Keratinocyte (primary cell): ENCODE data around the gene ZC3H4. TPM values are rescaled to one million over a fixed set of nuclear protein-coding genes. Genes with fewer than 3 reads are reported as not detected.

ENCODE experiments used
- DNase-seq: peaks from one replicate; pipeline ENCODE4 v3.0.0-alpha.2; 2011; ENCODE audit warnings: low read depth, missing footprints, low spot score
- FAIRE-seq: peaks from 2 replicates; lab custom pipeline; 2011; peaks lifted over from hg19 to GRCh38; lab: Jason Lieb, UNC
- H2AFZ ChIP-seq: 2 replicates; pipeline ENCODE4 v1.6.0; 2012; ENCODE audit warnings: low read length, control low read depth, inconsistent platforms; ENCODE audit not compliant: control insufficient read depth
- H3K27ac ChIP-seq: 2 replicates; pipeline ENCODE4 v1.5.1; 2011; ENCODE audit warnings: low read length; ENCODE audit not compliant: control insufficient read depth, insufficient read depth
- H3K27me3 ChIP-seq: 3 replicates; pipeline ENCODE4 v1.6.0; 2011; ENCODE audit warnings: low read length; ENCODE audit not compliant: control insufficient read depth, insufficient read depth; ENCODE audit errors: extremely low read depth
- H3K36me3 ChIP-seq, 2 experiments: 2 replicates in 1 of 2; 3 replicates in 1 of 2; pipeline ENCODE4 v1.5.1; 2011; ENCODE audit warnings: low read length in 2 of 2, mild to moderate bottlenecking in 1 of 2; ENCODE audit not compliant: control insufficient read depth in 2 of 2, insufficient read depth in 2 of 2; ENCODE audit errors: extremely low read depth in 1 of 2
- H3K4me1 ChIP-seq: 3 replicates; pipeline ENCODE4 v1.5.1; 2011; ENCODE audit warnings: low read length; ENCODE audit not compliant: control insufficient read depth, insufficient read depth; ENCODE audit errors: extremely low read depth
- H3K4me2 ChIP-seq: 3 replicates; pipeline ENCODE4 v1.6.0; 2011; ENCODE audit warnings: low read depth, low read length; ENCODE audit not compliant: control insufficient read depth, insufficient read depth; ENCODE audit errors: extremely low read depth
- H3K4me3 ChIP-seq, 3 experiments: fragments of 200-600 bp in 1 of 3; sonication (generic) in 1 of 3; 2 replicates in 2 of 3; 3 replicates in 1 of 3; pipeline ENCODE4 v1.5.1; 2011 to 2016; ENCODE audit warnings: low read length in 3 of 3, mild to moderate bottlenecking in 3 of 3, control low read depth in 2 of 3, inconsistent platforms in 1 of 3, low read depth in 1 of 3, mixed read lengths in 1 of 3, mixed run types in 1 of 3, moderate library complexity in 1 of 3; ENCODE audit not compliant: control insufficient read depth in 2 of 3, insufficient read depth in 2 of 3; ENCODE audit errors: extremely low read depth in 1 of 3
- H3K79me2 ChIP-seq: 2 replicates; pipeline ENCODE4 v1.6.0; 2012; ENCODE audit warnings: low read length; ENCODE audit not compliant: control insufficient read depth, insufficient read depth
- H3K9ac ChIP-seq: 3 replicates; pipeline ENCODE4 v1.6.0; 2011; ENCODE audit warnings: low read length; ENCODE audit not compliant: control insufficient read depth, insufficient read depth; ENCODE audit errors: extremely low read depth
- H3K9me1 ChIP-seq: 3 replicates; pipeline ENCODE4 v1.6.0; 2011; ENCODE audit warnings: low read length; ENCODE audit not compliant: control insufficient read depth, insufficient read depth; ENCODE audit errors: extremely low read depth
- H3K9me3 ChIP-seq: 2 replicates; pipeline ENCODE4 v1.5.1; 2012; ENCODE audit warnings: low read depth, low read length; ENCODE audit not compliant: control insufficient read depth
- H4K20me1 ChIP-seq: 3 replicates; pipeline ENCODE4 v1.6.0; 2011; ENCODE audit warnings: low read length; ENCODE audit not compliant: control insufficient read depth, insufficient read depth; ENCODE audit errors: extremely low read depth
- CTCF ChIP-seq, 3 experiments: IDR thresholded peaks in 1 of 3; conservative IDR thresholded peaks in 1 of 3; optimal IDR thresholded peaks in 1 of 3; 2 replicates in 2 of 3; 3 replicates in 1 of 3; pipeline versions ENCODE3 to v1.5.1; 2011; ENCODE audit warnings: low read length in 3 of 3, mild to moderate bottlenecking in 3 of 3, moderate library complexity in 2 of 3, control low read depth in 1 of 3, inconsistent platforms in 1 of 3; ENCODE audit not compliant: insufficient read depth in 2 of 3; ENCODE audit errors: extremely low read depth in 1 of 3
- EZH2 ChIP-seq: IDR thresholded peaks from one replicate; pipeline ENCODE4 v1.6.1; 2012; ENCODE audit warnings: inconsistent platforms, mild to moderate bottlenecking, low read length, moderate library complexity
- dilution Hi-C: fragments of 300-500 bp; cut with MboI; formaldehyde crosslinking; loops from one replicate; pipeline ENCODE4 v1.7.0; 2020; ENCODE audit warnings: low sequenced_read_pairs; ENCODE audit not compliant: extremely low pct_ligation_motif_present
- polyA plus RNA-seq, 5 experiments: library from polyadenylated mRNA; depleted of rRNA in 3 of 5; stranded (reverse) in 3 of 5; stranded (forward) in 1 of 5; unstranded in 1 of 5; fragments of >200 nt; gene quantifications; 1 replicate in 1 of 5; 2 replicates in 3 of 5; 3 replicates in 1 of 5; pipeline versions ENCODE4 v1.2.1 to v1.2.3, GENCODE V29; 2011 to 2012; ENCODE audit warnings: missing spikeins in 2 of 5, low read depth in 1 of 5, low replicate concordance in 1 of 5

Gene ZC3H4
- polyA plus RNA-seq, 1 donor (not counting 4 experiments of a cell fraction or from before 2014, with no cell fraction given) = 5.6 TPM

- no peak overlapping the region for H3K9ac ChIP-seq
- no peak overlapping the region for H3K4me3 ChIP-seq
- H3K79me2 ChIP-seq = no peaks in the 10 kb centered on the region
- TF ChIP-seq CTCF (optimal IDR thresholded peaks at IDR 0.05 in 1 of 3, IDR thresholded peaks at IDR 0.05 in 1 of 3, conservative IDR thresholded peaks at IDR 0.05 in 1 of 3; ENCODE audit: extremely low read depth in 1 of 3, insufficient read depth in 2 of 3, low read length in 3 of 3) (no peak), EZH2 (no peak)
- dilution Hi-C loops = no loop called here
- H3K9me3 ChIP-seq = no peaks in the 10 kb centered on the region
- FAIRE-seq (no peak), DNase-seq (no peak)
- no peak overlapping the region for H2AFZ ChIP-seq
- H3K9me1 ChIP-seq = no peaks in the 10 kb centered on the region
- H3K4me1 ChIP-seq = peaks cover 4% of the 10 kb centered on the region
- H3K27me3 ChIP-seq = no peaks in the 10 kb centered on the region
- no peaks in the 10 kb centered on the region for H4K20me1 ChIP-seq
- no peaks in the 10 kb centered on the region for H3K36me3 ChIP-seq
- peak overlapping the region; percentile 12 for H3K4me2 ChIP-seq
- H3K27ac ChIP-seq = no peak overlapping the region
Measured at GRCh38 chr19:47049307-47049700, 64.3 kb downstream of the ZC3H4 start.

- Histone ChIP-seq H3K79me2 (no peaks in the 10 kb centered on the region), H2AFZ (peak overlapping the region; percentile 90), H3K4me2 (peak overlapping the region; percentile 80), H3K4me1 (peaks cover 4% of the 10 kb centered on the region), H3K4me3 (peak overlapping the region; percentile 67 to 90 (median 76)), H3K27ac (no peak overlapping the region), H3K9me3 (no peaks in the 10 kb centered on the region), H3K9ac (peak overlapping the region; percentile 42), H3K27me3 (no peaks in the 10 kb centered on the region), H4K20me1 (no peaks in the 10 kb centered on the region), H3K9me1 (no peaks in the 10 kb centered on the region), H3K36me3 (no peaks in the 10 kb centered on the region)
- dilution Hi-C loops = no loop called here
- DNase-seq = peak; percentile 55
- TF ChIP-seq CTCF (optimal IDR thresholded peaks at IDR 0.05 in 1 of 3, IDR thresholded peaks at IDR 0.05 in 1 of 3, conservative IDR thresholded peaks at IDR 0.05 in 1 of 3; ENCODE audit: extremely low read depth in 1 of 3, insufficient read depth in 2 of 3, low read length in 3 of 3) (no peak), EZH2 (no peak)
- peak; percentile 67 for FAIRE-seq
Measured at GRCh38 chr19:47047763-47048405, 65.7 kb downstream of the ZC3H4 start.
